Stimulated activated CD4-positive, alpha-beta T cell treated with anti-CD3 and anti-CD28 coated beads, Interleukin-2, amount 100 ng/mL, for 24 hours (primary cell): ENCODE measurements around the gene OR4D2.

Experiments used
- DNase-seq, 2 donors: peaks; one replicate each; pipeline ENCODE4 v3.0.0-alpha.2; 2020

OR4D2 gene

DNA sequence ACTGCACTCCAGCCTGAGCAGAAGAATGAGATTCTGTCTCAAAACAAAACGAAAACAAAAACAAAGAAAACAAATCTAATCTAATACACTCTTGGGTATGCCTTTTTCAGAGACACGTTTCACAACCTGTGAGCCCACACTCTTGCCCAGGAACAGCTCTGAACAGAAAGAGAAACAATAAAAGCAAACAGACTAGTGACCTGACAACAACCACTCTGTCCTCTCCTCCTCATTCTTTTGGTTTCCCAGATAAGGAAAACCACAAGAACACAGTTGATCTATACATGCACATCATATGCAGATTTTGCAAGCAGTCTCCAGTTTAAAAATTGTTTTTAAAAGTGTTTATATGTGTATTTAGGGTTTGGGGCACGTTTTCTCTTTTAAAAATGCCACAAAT is 51.0 kb downstream of the OR4D2 start:
- no peak for DNase-seq

DNA sequence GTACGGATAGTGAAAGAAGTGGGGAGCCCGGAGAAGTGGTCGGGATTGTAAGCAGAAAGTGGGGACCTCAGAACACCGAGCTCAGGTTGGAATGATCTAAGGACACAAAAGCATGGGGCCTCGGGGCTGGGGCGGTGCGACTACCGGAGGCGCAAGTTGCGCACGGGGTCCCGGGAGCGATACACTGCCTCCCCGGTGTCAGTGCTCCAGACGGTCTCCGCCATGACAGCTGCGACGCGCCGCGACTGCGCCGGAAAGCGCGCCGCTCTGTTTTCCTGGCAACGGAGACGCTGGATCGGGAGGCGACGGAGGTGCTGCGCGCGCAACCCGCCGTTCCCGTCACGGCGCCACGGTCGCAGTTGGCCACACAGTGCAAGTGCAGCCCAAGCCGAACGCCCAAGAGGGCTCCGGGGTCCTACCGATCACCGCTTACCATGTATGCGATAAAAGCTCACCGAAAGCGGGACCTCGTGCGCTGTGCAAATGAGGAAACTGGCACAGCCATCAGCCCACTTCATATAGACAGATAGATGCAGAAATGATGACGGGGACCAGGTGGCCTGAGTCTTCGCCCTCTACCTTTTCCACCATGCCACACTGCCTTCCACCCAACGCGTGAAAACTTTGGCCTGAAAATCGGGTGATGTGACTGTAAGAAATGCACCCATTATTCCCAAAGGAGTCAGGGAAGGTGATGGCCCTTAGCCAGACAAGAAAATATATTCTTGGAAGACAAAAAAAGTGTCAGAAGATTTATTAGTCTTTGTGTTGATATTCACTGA is 52.4 kb downstream of the OR4D2 start, which contains the start of gene MKS1:
MKS1 (minus strand) TSS at position 249 of the 782 bp plus-strand sequence; CDS start at position 224, 25 bp downstream.
- DNase-seq = peak; percentile 96 to 97

DNA sequence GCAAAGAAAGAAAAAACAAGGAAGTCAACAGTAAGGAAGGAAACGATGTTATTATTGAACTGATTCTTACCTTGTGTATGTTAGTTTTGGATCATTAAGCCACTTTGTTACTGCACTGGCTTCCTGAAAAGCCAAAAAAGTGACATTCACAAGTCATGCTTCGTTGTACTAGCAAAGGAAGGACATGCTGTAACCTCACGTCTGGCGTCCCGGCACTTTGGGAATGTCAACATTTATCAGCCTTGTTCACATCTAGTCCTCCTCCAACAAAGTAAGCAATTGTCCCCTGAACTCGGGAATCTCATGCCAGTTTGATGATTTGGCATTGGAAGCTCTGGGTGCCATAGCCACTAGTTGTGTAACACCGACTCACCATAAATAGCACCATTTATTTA is 53.0 kb downstream of the OR4D2 start:
- no peak for DNase-seq
